Omental fat pad (tissue), 4 donors: Measurements from ENCODE around the gene AUTS2. TPM values are rescaled to one million over a fixed set of nuclear protein-coding genes. Genes with fewer than 3 reads are reported as not detected.

Source experiments
- ATAC-seq: fragments of 150-250 bp; one replicate; pipeline ENCODE4 v1.9.1; 2016; ENCODE audit warnings: mild to moderate bottlenecking, moderate library complexity; ENCODE audit not compliant: low FRiP score
- DNase-seq: peaks from one replicate; pipeline ENCODE4 v3.0.0-alpha.2; 2019; ENCODE audit warnings: low spot score
- CTCF ChIP-seq, 3 donors: fragments of 450-650 bp; IDR thresholded peaks; one replicate each; pipeline ENCODE4 v1.5.1; 2016 to 2017; ENCODE audit warnings: antibody characterized with exemption in 3 of 3, mild to moderate bottlenecking in 3 of 3, moderate library complexity in 2 of 3
- total RNA-seq, 4 donors: library from RNA; depleted of rRNA; stranded (reverse); fragments of >200 nt; gene quantifications; one replicate each; pipeline ENCODE4 v1.1.0, GENCODE V29; 2016

The AUTS2 gene
- total RNA-seq, 4 donors from 2014 or later: 13.2 to 27.0 (median 21.2) TPM

- TF ChIP-seq CTCF (IDR thresholded peaks at IDR 0.05): no peak
- ATAC-seq (no peak), DNase-seq (no peak)
These were observed 310.2 kb downstream of the AUTS2 start for GRCh38 chr7:69908454-69908853.

GRCh38 chr7:69910150-69910549 lies 311.9 kb downstream of the AUTS2 start:
- no peak for ATAC-seq
- TF ChIP-seq CTCF (IDR thresholded peaks at IDR 0.05): no peak
- no peak for DNase-seq

- no peak for TF ChIP-seq CTCF (IDR thresholded peaks at IDR 0.05)
- DNase-seq (no peak), ATAC-seq (no peak)
These were observed 313.1 kb downstream of the AUTS2 start for GRCh38 chr7:69911337-69911736.

GRCh38 chr7:69912141-69912540 lies 313.9 kb downstream of the AUTS2 start:
- no peak for ATAC-seq
- no peak for DNase-seq
- TF ChIP-seq CTCF (IDR thresholded peaks at IDR 0.05): no peak

- DNase-seq (no peak), ATAC-seq (no peak)
- TF ChIP-seq CTCF (IDR thresholded peaks at IDR 0.05): no peak
These were observed 314.6 kb downstream of the AUTS2 start for GRCh38 chr7:69912846-69913245.

- DNase-seq: no peak
- ATAC-seq: no peak
- TF ChIP-seq CTCF (IDR thresholded peaks at IDR 0.05): no peak
These were observed 321.3 kb downstream of the AUTS2 start for GRCh38 chr7:69919426-69920111.

- ATAC-seq: no peak
- no peak for TF ChIP-seq CTCF (IDR thresholded peaks at IDR 0.05)
- DNase-seq: no peak
These were observed 322.5 kb downstream of the AUTS2 start for GRCh38 chr7:69920797-69921196.
